Measurements from ENCODE around the gene SQOR.

SQOR gene

DNA sequence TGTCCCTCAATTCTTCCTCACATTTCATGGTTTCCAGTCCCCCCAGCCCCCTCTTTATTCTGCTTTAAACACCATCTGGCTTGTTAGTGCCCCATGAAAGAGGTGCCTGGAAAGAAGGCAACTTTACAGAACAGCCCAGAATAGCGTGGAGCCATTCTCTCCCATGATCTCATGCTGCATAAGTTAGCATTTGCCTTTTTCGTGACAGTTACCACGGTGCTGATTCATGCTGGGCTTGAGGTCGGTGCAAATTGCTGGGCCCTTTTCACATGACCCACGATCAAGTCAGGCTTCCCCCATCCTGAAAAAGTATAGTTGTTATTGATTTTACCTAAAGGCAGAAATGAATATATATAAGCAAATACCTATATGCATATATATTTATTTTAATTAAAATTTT lies 29.6 kb downstream of the SQOR start:
- DNase-seq = no peak

DNA sequence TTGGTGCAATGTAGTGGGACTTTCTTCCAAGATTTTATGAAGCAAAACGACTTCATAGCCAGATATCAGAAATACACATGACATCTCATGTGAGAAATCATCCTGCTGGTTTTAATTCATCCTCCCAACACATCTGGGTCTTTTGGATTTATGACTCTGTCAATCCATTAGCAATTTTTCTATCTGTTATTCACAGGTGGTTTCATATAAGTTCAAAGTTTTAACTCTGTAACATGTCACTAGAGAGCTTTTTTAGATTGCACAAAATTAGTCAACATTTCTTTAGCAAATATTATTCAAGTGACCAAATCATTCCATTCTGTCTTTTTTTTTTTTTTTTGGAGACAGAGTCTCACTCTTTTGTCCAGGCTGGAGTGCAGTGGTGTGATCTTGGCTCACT lies 30.4 kb downstream of the SQOR start:
- DNase-seq = no peak

DNA sequence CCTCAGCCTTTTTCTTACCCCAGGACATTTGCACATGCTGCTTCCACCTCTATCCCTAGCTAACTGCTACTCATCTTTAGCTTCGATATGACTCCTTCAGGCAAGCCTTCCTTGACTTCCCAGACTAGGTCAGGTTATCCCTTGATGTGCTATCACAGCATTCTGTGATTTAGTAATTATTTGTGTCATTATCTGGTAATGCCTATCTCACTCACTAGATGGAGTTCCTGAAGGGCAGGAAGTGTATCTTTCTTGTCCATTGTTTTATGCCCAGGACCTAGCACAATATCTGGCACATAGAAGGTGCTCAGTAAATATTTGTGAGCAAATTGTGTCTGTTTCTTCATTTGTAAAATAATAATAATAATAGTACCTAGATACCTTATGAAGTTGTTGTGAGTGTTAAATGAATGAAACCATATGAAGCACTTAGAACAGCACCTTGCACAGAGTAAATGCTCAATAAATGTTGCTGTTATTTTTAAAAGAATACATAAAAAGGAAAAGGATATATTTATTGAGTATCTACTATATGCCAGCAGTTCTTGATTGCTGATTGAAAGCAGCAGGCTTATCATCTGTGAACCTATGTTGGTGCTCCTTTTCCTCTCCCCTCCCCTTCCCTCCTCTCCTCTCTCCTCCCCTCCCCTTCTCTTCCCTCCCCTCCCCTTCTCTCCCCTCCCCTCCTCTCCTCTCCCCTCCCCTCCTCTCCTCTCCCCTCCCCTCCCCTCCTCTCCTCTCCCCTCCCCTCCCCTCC lies 31.5 kb downstream of the SQOR start:
- no peak for DNase-seq

DNA sequence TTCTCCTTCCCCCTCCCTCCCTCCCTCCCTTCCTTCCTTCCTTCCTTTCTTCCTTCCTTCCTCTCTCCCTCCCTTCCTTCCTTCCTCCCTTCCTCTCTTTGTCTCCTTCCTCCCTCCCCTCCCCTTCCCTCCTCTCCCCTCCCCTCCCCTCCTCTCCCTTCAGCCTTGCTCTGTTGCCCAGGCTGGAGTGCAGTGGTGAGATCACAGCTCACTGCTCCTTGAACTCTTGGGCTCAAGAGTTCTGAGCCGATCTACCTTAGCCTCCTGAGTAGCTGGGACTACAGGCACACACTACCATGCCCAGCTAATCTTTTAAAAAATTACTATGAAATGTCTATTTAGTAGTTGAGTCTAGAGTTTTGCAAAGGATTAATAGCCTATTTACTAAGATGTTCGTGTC lies 32.2 kb downstream of the SQOR start:
- DNase-seq = no peak

DNA sequence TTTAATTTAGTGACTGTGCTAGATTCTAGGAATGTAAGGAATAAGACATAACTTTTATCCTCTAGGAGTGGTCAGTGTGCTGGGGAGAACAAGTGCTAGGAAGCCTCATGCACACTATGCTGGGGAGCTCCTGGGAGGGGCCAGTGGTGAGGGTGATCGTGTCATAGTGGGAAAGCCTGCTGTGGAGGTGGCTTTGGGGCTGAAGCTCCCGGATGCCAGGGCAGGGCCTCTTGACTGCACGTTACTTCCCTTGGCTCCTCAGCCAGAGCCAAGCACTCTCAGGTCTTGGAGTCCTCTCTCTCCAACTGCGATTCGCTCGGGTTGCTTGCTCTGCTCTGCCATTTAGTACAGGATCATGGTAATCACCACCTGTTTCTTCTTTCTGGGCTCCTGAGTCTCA lies 33.6 kb downstream of the SQOR start:
- DNase-seq = no peak

DNA sequence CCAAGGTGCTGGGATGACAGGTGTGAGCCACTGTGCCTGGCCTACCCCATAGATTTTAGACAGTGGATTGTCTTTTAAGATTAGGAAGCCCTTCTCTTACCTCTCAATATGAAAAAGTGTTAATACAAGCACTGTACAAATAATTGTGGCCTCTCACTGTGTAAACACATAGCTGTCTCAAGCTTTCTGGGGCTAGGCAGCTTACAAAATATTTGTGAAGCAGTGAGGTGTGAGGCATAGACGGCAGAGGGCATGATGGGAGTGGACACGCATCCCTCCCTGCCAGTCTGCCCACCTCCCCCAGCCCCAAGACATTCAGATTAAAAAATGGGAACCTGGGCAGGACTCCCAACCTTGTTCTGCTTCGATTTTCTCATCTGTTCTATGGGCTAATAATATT lies 34.6 kb downstream of the SQOR start:
- DNase-seq = no peak

DNA sequence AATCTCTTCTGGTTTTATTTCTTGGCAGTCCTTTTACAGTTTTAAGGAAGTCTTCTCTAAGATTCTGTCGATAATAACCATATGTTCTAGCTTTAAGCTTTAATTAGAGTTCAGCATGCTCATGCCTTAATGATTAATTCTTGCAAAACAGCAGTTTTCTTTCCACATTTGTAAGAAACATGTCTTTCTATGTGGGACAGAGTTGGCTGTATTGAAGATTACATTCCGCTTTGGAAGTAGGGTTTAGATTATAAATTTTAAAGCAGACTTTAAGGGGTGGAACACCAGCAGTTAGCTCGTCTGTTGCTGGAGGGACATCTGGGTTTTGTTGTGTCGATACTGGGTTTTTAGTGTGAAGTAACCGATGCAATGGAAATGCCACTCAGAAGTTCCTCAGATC lies 35.3 kb downstream of the SQOR start:
- no peak for DNase-seq

DNA sequence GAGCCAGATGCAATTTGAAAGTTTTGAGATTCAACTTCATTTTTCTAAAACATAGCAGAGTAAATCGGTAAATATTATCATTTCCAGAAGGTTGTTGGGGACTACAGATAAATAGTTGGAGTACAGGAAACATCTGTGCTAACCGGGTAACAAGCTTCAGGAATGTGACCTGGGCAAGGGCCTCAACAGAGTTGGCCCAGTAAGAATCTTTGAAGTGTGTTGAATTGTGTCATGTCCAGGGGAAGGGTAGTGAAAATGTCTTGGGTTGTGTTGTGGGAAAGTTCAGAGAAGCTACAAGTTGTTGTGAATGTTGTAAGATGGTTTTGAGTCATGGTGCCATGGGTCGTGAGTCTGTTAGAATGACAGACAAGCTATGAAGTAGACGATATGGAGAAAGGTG lies 35.7 kb downstream of the SQOR start:
- no peak for DNase-seq

DNA sequence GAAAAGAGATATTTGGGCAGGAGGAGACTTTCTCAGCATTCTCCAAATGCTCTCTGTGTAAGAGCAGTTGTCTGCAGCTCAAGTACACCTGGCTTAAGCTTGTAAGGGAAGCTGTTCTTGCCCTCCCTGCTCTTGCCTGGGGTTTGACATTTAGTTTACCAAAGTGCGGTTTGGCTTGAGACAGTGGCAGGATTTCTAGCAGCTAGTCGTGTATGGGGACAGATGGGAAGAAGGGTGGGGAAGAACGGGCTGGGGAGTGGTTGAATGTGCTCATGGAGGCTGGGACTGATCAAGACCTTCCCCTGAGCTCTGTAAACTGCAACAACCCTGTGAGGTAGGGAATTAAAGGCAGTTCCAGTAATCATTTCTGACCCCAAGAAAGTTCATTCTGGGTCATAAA lies 39.8 kb downstream of the SQOR start:
- DNase-seq = no peak

DNA sequence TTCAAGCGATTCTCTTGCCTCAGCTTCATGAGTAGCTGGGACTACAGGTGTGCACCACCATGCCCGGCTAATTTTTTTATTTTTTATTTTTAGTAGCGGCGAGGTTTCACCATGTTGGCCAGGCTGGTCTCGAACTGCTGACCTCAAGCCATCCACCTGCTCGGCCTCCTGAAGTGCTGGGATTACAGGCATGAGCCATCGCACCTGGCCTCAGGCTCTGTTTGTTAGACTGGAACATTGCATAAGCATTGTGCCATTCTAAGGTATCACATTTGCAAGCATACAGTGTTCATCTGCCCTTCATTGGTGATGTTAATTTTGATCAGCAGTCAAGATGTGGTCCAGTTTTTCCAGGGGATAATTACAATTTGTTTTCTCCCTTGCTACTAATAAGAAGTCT lies 43.0 kb downstream of the SQOR start:
- DNase-seq = no peak

DNA sequence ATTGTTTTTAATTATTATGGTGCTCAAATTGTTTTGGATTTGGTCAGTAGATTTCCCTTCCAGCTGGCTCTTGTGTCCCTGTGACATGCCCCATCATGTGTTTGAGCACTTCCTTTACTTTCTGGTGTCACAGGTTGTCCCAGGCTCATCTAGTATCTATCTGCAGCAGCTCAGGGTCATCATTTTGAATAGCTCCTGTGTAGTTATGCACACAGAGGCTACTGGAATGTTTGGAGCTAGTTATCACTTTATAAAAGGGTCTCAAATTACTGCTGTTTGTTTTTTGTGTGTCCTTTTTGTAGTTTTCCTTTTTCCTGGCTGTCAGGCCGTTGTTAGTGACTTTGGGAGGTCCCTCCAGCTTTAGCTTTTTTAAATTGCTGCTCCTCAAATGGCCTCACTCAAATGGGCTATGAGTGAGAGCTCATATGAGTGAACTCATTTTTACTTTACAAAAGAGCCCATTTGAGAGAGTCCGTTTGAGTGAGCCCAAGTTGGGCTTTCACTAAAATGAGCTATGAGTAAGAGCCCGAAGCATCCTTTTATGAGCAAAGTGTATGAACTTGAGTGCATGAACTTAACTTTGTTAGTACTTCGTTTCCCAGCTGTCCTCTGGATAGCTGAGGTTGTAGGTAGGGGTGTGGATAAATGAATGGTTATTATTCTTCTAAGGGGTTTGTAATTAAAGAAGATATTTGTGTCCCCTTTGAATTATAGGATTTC lies 43.8 kb downstream of the SQOR start:
- DNase-seq = no peak

DNA sequence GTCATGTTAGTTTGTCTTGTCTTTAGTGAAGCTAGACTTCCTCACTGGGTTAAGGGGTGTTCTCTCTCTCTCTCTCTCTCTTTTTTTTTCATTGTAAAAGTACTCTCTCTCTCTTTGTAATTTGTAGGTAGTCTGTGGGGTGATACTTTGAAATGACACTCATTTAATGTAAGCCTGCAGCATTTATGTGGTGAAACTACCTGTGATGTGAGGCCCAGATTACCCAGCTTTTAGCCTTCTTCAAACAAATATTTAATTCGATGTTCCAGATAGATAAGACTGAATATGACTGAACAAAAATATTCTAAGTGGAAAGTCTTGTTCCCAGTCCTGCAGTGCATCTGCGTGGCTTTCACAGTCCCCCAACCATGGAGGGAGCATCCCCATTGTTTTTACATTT lies 49.7 kb downstream of the SQOR start:
- no peak for DNase-seq

DNA sequence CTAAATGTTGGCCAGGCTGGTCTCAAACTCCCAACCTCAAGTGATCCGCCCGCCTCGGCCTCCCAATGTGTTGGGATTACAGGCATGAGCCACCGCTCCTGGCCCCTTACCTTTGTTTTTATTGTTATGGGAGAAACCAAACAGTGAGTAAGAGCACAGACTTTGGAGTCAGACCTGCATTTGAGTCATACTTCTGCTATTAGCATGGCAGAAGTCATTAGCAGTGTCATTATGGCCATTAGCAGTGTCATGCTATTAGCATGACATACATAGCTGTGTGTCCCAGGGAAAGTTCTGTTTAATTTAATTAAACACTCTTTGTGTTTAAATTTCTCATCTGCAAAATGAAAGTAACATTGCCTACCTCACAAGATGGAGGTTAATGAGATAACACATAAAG lies 54.8 kb downstream of the SQOR start:
- DNase-seq = no peak

DNA sequence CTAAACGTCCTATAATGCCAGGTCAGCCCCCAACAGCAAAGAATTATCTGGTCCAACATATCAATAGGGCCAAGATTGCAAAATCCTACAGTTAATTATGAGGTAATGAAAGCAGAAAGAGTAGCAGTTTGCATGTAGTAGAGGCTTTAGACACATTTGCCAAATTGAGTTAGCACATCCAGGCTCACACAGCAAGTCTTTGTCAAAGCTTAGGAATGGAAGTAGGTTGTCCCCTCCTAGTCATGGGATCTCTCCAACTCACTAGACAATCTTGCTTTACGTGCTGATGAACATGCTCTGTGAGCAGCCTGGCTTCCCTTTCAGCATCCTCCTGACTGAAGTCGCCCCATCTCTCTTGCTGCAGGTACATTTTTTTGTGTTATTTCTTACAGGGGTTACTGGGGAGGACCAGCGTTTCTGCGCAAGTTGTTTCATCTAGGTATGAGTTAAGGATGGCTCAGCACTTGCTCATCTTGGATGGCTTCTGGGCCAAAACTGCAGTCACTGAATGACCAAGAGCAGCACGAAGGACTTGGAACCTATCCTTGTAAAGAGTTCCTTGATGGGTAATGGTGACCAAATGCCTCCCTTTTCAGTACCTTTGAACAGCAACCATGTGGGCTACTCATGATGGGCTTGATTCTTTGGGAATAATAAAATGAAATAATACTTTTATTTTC lies 55.9 kb downstream of the SQOR start:
- DNase-seq = no peak

DNA sequence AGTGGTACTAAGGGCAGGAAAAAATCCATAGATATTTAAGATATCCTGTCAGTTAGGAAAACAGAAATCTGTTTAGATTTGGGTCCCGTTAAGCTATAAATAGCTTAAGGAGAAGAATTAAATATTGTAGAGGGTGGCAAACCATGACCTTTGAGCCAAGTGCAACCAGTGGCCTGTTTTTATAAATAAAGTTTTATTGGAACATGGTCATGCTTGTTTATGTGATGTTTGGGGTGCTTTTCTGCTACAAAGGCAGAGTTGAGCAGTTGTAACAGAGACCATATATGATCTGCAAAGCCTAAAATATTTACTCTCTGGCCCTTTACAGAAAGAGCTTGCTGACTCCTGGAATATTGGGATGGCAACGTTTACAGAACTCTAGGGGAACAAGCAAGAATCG lies 66.3 kb downstream of the SQOR start:
- no peak for DNase-seq

DNA sequence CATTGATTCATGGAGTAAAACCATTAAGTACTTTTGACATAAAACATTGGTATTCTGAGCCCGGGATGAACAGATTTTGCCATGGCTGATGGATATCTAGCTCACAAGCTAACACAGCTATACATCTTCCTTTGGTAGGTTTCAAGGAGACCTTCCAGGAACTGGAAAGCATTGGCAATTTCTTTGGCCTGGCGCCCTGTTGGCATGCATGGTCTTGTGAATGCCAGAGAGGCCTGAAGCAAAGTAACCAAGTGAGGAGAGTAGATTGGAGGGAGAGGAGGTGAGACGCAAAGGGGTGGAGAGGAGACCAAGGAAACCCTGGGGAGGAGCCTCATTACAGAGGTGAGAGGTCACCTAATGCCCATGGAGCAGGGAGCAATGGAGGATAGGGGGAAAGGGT lies 67.2 kb downstream of the SQOR start:
- no peak for DNase-seq

DNA sequence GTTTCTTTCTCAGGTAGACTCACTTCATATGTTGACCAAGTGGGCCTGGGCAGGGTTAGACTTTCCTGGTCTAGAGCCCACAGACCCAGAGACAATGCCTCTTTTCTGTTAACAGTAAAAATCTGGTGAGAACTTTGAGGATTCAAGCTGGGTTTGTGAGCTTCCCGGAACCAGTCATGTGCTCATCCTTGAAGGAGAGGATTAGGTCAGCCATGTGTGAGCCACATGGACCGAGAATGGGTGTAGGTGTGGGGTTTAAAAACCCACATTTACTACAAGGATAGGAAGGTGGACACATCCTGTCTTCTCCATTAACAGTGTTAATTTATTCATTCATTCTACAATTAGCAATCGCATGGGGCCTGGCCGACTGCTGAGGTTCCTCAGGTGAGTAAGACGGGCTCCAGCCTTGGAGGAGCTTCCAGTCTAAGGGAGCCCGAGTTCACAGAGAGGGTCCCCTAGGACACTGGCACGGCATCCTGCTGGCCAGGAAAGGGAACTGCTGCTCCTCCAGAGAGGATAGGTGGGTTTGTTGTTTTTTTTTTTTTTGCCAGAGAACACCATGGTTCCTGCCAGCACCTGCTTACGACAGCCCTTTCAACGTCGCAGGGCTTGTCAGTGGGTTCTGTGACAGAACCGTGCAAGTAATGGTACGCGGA lies 69.0 kb downstream of the SQOR start:
- no peak for DNase-seq

DNA sequence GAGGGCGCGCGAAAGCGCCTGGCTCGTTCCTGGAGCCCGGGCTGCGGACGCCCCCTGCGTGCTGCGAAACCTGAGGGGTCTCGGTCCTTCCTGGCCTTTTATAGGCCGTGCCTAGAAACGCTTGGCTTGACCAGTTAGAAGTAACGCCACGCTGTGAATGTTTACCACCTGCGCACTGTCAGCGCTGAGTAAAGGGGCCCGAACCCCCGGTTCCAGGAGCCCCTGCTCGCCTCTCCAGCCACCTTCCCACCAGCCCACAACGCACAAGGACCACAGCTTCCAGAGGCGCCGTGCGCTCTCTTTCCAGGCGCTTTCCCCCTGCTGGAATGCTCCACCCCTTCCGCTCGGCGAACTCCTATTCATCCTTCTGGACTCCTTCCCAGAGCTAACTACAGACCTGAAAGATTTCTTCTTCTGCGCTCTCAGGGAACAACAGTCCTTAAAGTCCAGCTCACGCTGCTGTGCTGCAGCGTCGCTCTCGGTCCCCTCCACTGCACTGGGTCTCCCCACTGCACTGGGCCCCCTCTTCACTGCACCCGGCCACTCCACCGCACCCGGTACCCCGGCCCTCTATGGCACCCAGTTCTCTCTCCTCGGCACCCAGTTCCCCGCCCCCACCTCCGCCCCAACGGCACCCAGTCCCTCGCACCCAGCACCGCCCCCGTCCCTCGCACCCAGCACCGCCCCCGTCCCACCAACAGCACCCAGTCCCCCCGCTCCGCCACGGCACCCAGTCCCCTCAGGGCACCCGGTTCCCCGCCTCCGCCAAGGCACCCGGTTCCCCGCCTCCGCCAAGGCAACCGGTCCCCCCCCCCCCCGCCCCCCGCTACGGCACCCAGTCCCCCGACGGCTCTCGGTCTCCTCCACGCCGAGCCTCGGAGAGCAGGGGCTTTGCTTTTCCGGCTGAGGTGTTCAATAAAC lies 69.8 kb downstream of the SQOR start:
- peak; percentile 22 to 32 for DNase-seq

DNA sequence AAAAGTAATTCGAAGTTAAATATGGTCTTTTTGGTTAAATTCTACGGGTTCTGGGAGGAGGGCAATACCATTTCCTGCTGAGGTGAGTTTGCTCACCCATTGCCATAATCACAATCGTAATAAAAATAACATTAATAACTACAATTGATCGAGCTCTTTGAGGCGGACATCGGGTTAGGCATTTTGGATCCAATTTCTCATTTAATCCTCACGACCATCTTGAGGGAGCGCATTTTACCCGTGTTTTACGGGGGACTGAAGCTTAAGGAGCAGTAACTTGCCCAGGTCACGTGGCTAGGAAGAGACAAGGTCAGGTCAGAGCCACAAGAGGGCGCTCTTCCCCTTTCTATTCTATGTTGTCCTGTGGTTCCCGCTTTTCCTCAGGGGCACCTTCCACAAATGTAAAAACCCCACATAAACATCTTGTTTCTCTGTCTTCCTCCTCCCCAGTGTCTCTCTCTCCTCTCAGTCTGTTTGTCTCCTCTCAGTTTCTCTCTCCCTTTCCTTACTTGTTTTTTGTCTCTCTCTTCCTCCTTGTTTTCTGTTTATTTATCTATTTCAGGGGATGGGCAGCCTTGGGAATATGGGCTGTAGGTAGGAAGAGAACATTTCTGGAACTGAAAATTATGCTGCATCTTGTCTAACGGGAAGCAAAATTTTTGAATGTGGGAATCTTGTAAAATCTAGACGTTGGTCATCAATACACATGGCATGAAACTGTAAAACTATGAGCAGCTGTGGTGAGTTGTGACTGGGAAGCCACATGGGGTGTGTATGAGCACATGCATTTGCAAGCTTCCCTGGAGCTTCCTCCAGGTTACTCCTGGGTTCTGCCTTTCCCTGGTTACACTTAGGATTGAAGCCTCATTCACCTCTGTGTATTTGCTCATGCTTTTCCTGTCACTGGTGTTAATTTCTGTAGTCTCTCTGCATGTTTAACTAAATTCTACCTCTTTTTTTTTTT lies 71.0 kb downstream of the SQOR start:
- DNase-seq = peak; percentile 74 to 80

DNA sequence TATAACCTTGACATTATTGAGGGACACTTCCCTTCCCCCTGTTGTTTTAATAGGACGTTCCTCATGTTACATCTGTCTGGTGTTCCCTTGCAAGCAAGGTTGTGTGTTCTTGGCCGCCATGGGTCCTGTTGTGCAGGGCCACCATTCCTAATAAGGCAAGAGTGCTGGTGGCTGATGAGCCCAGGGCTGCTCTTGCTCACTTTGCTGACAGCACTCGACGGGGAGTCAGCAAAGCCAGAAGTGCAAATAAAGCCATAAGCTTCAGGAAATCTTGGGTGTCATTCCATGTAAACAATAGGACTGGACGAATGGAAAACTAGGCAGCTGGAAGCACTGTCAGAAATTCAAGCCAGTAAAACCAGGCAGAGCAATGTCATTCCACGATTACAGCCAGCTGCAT lies 75.8 kb downstream of the SQOR start:
- DNase-seq = no peak
